ENCODE results near the gene TRIO. TPM values are rescaled to one million over a fixed set of nuclear protein-coding genes. Genes with fewer than 3 reads are reported as not detected.

TRIO gene
- total RNA-seq, 1 experiment from 2014 or later, result 68.4 TPM

- intact Hi-C loops (cut with micrococcal nuclease), result loop anchor here (2.0 kb wide), 1 partner anchor 297 kb away; no protein-coding TSS in a partner anchor
Observed at GRCh38 chr5:14351845-14352712, 208.9 kb downstream of the TRIO start.

More at GRCh38 chr5:14351845-14352712, 208.9 kb downstream of the TRIO start:
- Histone ChIP-seq H3K27me3 (ENCODE audit: insufficient read depth, low read length) (no peaks in the 10 kb centered on the region), H3K79me2 (ENCODE audit: insufficient read depth, low read length) (peaks cover 27% of the 10 kb centered on the region), H2AFZ (ENCODE audit: low read depth, low read length, poor library complexity, severe bottlenecking) (no peak overlapping the region), H4K20me1 (ENCODE audit: insufficient read depth) (0 out of 2 replicates have a peak, but pooled peaks cover 3% of the 10 kb centered on the region), H3K27ac (ENCODE audit: low read depth, low read length) (no peak overlapping the region), H3K4me2 (ENCODE audit: low read length) (no peak overlapping the region), H3K36me3 (ENCODE audit: control insufficient read depth in 1 of 2, insufficient read depth in 2 of 2, low read length in 2 of 2) (no peaks in the 10 kb centered on the region), H3K9me2 (ENCODE audit: insufficient read depth) (no peaks in the 10 kb centered on the region), H3K9ac (ENCODE audit: low read length) (no peak overlapping the region), H3K4me1 (ENCODE audit: control insufficient read depth in 1 of 2, insufficient read depth in 2 of 2, low read length in 2 of 2) (no peaks in the 10 kb centered on the region), H3K4me3 (replicated peaks in 1 of 2; ENCODE audit: low read depth in 1 of 2, low read length in 2 of 2) (no peak overlapping the region), H3K9me3 (ENCODE audit: control insufficient read depth in 1 of 2, insufficient read depth in 1 of 2, low read depth in 1 of 2, low read length in 2 of 2) (no peaks in the 10 kb centered on the region)
- RAD21 ChIA-PET (ENCODE audit: low non-redundant PET in 1 of 2, low total read pairs in 2 of 2, uncharacterized antibody in 2 of 2, unreplicated experiment in 2 of 2), result interaction anchor here (1.2 to 1.4 kb wide), 2 partner anchors 296 kb away, joined by 5 to 7 read pairs; no protein-coding TSS in a partner anchor
- POLR2A ChIA-PET, result interaction anchor here (0.8 kb wide), 1 partner anchor 13 kb away, joined by 3 read pairs; no protein-coding TSS in a partner anchor
- TF ChIP-seq POLR2AphosphoS5 (IDR thresholded peaks at IDR 0.05; ENCODE audit: low read depth, low read length) (no peak), RAD21 (IDR thresholded peaks at IDR 0.05; ENCODE audit: low read depth) (peak; percentile 54)
- TF ChIP-seq, protein P1, sequence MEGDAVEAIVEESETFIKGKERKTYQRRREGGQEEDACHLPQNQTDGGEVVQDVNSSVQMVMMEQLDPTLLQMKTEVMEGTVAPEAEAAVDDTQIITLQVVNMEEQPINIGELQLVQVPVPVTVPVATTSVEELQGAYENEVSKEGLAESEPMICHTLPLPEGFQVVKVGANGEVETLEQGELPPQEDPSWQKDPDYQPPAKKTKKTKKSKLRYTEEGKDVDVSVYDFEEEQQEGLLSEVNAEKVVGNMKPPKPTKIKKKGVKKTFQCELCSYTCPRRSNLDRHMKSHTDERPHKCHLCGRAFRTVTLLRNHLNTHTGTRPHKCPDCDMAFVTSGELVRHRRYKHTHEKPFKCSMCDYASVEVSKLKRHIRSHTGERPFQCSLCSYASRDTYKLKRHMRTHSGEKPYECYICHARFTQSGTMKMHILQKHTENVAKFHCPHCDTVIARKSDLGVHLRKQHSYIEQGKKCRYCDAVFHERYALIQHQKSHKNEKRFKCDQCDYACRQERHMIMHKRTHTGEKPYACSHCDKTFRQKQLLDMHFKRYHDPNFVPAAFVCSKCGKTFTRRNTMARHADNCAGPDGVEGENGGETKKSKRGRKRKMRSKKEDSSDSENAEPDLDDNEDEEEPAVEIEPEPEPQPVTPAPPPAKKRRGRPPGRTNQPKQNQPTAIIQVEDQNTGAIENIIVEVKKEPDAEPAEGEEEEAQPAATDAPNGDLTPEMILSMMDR (IDR thresholded peaks at IDR 0.05 in 2 of 3, conservative IDR thresholded peaks at IDR 0.05 in 1 of 3; ENCODE audit: borderline replicate concordance in 1 of 3, insufficient read depth in 1 of 3, low read depth in 2 of 3, low read length in 2 of 3), result peak; percentile 38 to 98 (median 94); a peak in 5 of 6 replicates
- DNase-seq (ENCODE audit: low read depth, low spot score) (peak; percentile 27), ATAC-seq (peak; percentile 99)
- CTCF ChIA-PET, result interaction anchor here (1.0 to 1.8 kb wide), 14 partner anchors 9 to 297 kb away, joined by 3 to 60 read pairs (median 4); no protein-coding TSS in a partner anchor
- no TSS peak for BruUV-seq (replicated peaks)

All from HCT116 (cell line).